Fibroblast of pulmonary artery (primary cell): ENCODE results near the gene ETS2.

ENCODE experiments used
- DNase-seq: peaks from one replicate; pipeline ENCODE4 v3.0.0-alpha.2; 2010; ENCODE audit warnings: low read depth
- H3K4me3 ChIP-seq: replicated peaks from 2 replicates; pipeline ENCODE4 v1.5.1; 2011; ENCODE audit warnings: low read depth, mild to moderate bottlenecking, control low read depth, low read length, moderate library complexity
- CTCF ChIP-seq: IDR thresholded peaks from 2 replicates; pipeline ENCODE4 v1.5.1; 2011; ENCODE audit warnings: mild to moderate bottlenecking, control low read depth, low read length, inconsistent platforms; ENCODE audit errors: missing control alignments

The ETS2 gene

GRCh38 chr21:38830671-38831525 lies 25.2 kb downstream of the ETS2 start:
- TF ChIP-seq CTCF = no peak
- H3K4me3 ChIP-seq = no peak overlapping the region
- DNase-seq = no peak

GRCh38 chr21:38831526-38832467 lies 26.1 kb downstream of the ETS2 start:
- DNase-seq = peak; percentile 100
- H3K4me3 ChIP-seq = no peak overlapping the region
- no peak for TF ChIP-seq CTCF

- TF ChIP-seq CTCF = no peak
- no peak for DNase-seq
- no peak overlapping the region for H3K4me3 ChIP-seq
Observed at GRCh38 chr21:38832664-38833063, 26.9 kb downstream of the ETS2 start.

GRCh38 chr21:38833117-38833516 lies 27.4 kb downstream of the ETS2 start:
- no peak overlapping the region for H3K4me3 ChIP-seq
- no peak for DNase-seq
- peak; percentile 12 for TF ChIP-seq CTCF

GRCh38 chr21:38834725-38835124 lies 29.0 kb downstream of the ETS2 start:
- no peak for DNase-seq
- TF ChIP-seq CTCF = no peak
- no peak overlapping the region for H3K4me3 ChIP-seq

- no peak overlapping the region for H3K4me3 ChIP-seq
- TF ChIP-seq CTCF = no peak
- DNase-seq = no peak
Observed at GRCh38 chr21:38837806-38838461, 32.2 kb downstream of the ETS2 start.
